Effector CD4-positive, alpha-beta T cell (primary cell): Measurements from ENCODE around the gene TMEM190.
A peak's percentile ranks its signal among the peaks of the same experiment; 100 is the strongest.

Experiments
- DNase-seq: peaks from one replicate; pipeline ENCODE4 v3.0.0-alpha.2; 2020

TMEM190 gene

GRCh38 chr19:55372316-55373081, 4.1 kb upstream of the TMEM190 start:
- DNase-seq, result no peak

GRCh38 chr19:55373306-55373992, 3.2 kb upstream of the TMEM190 start:
- no peak for DNase-seq

GRCh38 chr19:55373993-55374757, 2.5 kb upstream of the TMEM190 start:
- no peak for DNase-seq

- DNase-seq, result no peak
Observed at GRCh38 chr19:55377356-55378131, 918 bp downstream of the TMEM190 start.

- DNase-seq, result no peak
Observed at GRCh38 chr19:55379174-55379573, 2.5 kb downstream of the TMEM190 start.

- no peak for DNase-seq
Observed at GRCh38 chr19:55382013-55382412, 5.4 kb downstream of the TMEM190 start.

GRCh38 chr19:55382522-55383054, 6.0 kb downstream of the TMEM190 start:
- DNase-seq, result no peak

- no peak for DNase-seq
Observed at GRCh38 chr19:55383279-55384130, 6.9 kb downstream of the TMEM190 start.

- no peak for DNase-seq
Observed at GRCh38 chr19:55384131-55384919, 7.7 kb downstream of the TMEM190 start, which contains the start of gene TMEM238. TMEM238 (minus strand) TSS chr19:55384292; CDS start chr19:55384259, 33 bp downstream.

- DNase-seq, result peak; percentile 96
Observed at GRCh38 chr19:55384920-55385723, 8.5 kb downstream of the TMEM190 start.

GRCh38 chr19:55385724-55386492, 9.3 kb downstream of the TMEM190 start, which contains the start of gene RPL28:
RPL28 (plus strand) TSS chr19:55385932; CDS start chr19:55386358, 426 bp downstream.
- peak; percentile 97 for DNase-seq

GRCh38 chr19:55386493-55386971, 9.9 kb downstream of the TMEM190 start:
- no peak for DNase-seq

- DNase-seq, result no peak
Observed at GRCh38 chr19:55387736-55388497, 11.3 kb downstream of the TMEM190 start.

- no peak for DNase-seq
Observed at GRCh38 chr19:55389386-55390317, 13.0 kb downstream of the TMEM190 start.

GRCh38 chr19:55390461-55390880, 13.8 kb downstream of the TMEM190 start:
- DNase-seq, result no peak

GRCh38 chr19:55391191-55391670, 14.6 kb downstream of the TMEM190 start:
- DNase-seq, result no peak
